GM18870 (cell line): Measurements from ENCODE around the gene PTCH2.

Experiments used
- ATAC-seq: cut with Tn5 transposase; IDR thresholded peaks from one replicate; pipeline ENCODE4 v1.9.1; 2021; ENCODE audit warnings: moderate library complexity; ENCODE audit not compliant: unreplicated experiment

The PTCH2 gene

GRCh38 chr1:44842862-44843655, at the start of gene PTCH2:
Gene PTCH2, minus strand, starts transcription at chr1:44843253. Its CDS starts 321 bp downstream, at chr1:44842932.
- no peak for ATAC-seq

GRCh38 chr1:44890007-44890406, 47.0 kb upstream of the PTCH2 start:
- no peak for ATAC-seq

GRCh38 chr1:44885406-44885805, 42.4 kb upstream of the PTCH2 start:
- ATAC-seq, result no peak

- no peak for ATAC-seq
Observed at GRCh38 chr1:44884746-44885145, 41.7 kb upstream of the PTCH2 start.

GRCh38 chr1:44881011-44881632, 38.1 kb upstream of the PTCH2 start:
- no peak for ATAC-seq

- no peak for ATAC-seq
Observed at GRCh38 chr1:44874155-44874554, 31.1 kb upstream of the PTCH2 start.

- ATAC-seq, result no peak
Observed at GRCh38 chr1:44870096-44870495, 27.0 kb upstream of the PTCH2 start.

- ATAC-seq, result no peak
Observed at GRCh38 chr1:44867801-44868200, 24.7 kb upstream of the PTCH2 start.

GRCh38 chr1:44862829-44863401, 19.9 kb upstream of the PTCH2 start:
- ATAC-seq, result no peak

GRCh38 chr1:44860891-44861425, 17.9 kb upstream of the PTCH2 start:
- ATAC-seq, result no peak

GRCh38 chr1:44860331-44860730, 17.3 kb upstream of the PTCH2 start:
- no peak for ATAC-seq

GRCh38 chr1:44857446-44857845, 14.4 kb upstream of the PTCH2 start:
- no peak for ATAC-seq

GRCh38 chr1:44855742-44856141, 12.7 kb upstream of the PTCH2 start:
- no peak for ATAC-seq

GRCh38 chr1:44854970-44855369, 11.9 kb upstream of the PTCH2 start:
- no peak for ATAC-seq

- ATAC-seq, result no peak
Observed at GRCh38 chr1:44853201-44853600, 10.1 kb upstream of the PTCH2 start.

GRCh38 chr1:44851308-44851707, 8.3 kb upstream of the PTCH2 start:
- no peak for ATAC-seq

GRCh38 chr1:44849575-44850132, 6.6 kb upstream of the PTCH2 start:
- no peak for ATAC-seq

- ATAC-seq, result no peak
Observed at GRCh38 chr1:44848456-44849181, 5.6 kb upstream of the PTCH2 start.

- no peak for ATAC-seq
Observed at GRCh38 chr1:44847845-44848244, 4.8 kb upstream of the PTCH2 start.

GRCh38 chr1:44846985-44847384, 3.9 kb upstream of the PTCH2 start:
- no peak for ATAC-seq

GRCh38 chr1:44842486-44842861, 579 bp downstream of the PTCH2 start:
- ATAC-seq, result no peak
